ENCODE results near the gene CCDC134.

Gene CCDC134

DNA sequence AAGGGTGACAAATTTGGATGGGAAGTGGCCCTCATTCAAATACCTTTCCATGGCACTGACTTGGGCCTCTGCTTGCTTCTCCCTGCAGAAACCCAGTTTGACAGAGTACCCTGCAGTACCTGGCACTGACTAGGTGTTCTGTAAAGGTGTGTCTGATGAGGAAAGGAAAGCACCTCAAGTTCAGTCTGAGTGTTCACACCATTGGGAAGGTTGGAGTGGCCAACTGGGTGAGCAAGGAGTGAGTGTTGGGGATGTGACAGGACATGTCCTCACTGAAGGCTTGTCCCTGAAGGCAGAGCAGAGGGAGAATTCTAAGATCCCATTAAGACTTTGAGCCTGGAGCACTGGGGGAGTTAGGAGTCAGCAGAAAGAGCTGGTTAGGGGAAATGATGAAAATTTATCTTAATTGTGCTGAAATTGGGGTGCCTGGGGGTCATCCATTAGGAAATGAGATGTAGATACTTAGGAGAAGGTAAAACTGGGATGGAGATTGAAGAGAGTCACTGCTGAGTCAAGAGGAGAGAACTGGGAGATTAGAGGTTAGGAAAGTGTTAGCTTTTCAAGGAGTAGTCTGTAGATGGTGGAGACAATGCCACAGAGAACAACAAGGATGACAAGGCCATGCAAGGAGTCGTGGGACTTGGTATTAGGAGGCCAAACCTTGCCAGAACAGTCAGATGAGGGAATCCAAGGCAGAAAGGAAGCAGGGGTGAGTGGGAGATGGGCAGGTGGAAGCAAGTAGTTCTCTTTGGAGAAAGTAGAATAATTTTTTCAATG is 38.6 kb downstream of the CCDC134 start:
- DNase-seq (ENCODE audit: low spot score) = no peak
- TF ChIP-seq, protein P1, sequence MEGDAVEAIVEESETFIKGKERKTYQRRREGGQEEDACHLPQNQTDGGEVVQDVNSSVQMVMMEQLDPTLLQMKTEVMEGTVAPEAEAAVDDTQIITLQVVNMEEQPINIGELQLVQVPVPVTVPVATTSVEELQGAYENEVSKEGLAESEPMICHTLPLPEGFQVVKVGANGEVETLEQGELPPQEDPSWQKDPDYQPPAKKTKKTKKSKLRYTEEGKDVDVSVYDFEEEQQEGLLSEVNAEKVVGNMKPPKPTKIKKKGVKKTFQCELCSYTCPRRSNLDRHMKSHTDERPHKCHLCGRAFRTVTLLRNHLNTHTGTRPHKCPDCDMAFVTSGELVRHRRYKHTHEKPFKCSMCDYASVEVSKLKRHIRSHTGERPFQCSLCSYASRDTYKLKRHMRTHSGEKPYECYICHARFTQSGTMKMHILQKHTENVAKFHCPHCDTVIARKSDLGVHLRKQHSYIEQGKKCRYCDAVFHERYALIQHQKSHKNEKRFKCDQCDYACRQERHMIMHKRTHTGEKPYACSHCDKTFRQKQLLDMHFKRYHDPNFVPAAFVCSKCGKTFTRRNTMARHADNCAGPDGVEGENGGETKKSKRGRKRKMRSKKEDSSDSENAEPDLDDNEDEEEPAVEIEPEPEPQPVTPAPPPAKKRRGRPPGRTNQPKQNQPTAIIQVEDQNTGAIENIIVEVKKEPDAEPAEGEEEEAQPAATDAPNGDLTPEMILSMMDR (IDR thresholded peaks at IDR 0.05; ENCODE audit: borderline replicate concordance, control extremely low read depth, extremely low read depth, insufficient read depth, missing control alignments) = no peak
- in situ Hi-C loops (cut with MboI; ENCODE audit: low sequenced_read_pairs, unreplicated experiment) = no loop called here

DNA sequence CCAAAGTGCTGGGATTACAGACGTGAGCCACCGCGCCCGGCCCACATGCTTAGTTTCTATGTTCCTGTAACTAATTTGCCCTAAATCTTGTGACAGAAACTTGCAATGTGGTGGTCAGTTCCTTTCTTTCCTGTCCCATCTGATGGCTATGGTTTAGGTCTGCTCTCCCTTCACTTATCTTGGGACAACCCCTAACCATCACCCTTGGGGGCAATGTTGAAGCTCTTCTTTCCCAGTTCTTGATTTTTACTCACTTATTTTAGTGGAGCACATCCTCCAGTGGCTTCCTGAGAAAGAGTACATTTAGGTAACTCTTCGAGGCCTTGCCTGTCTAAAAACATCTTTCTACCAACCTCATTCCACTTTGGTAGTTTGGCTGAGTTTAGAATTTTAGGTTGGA is 39.7 kb downstream of the CCDC134 start:
- in situ Hi-C loops (cut with MboI; ENCODE audit: low sequenced_read_pairs, unreplicated experiment) = no loop called here
- TF ChIP-seq, protein P1 (IDR thresholded peaks at IDR 0.05; ENCODE audit: borderline replicate concordance, control extremely low read depth, extremely low read depth, insufficient read depth, missing control alignments) = no peak
- no peak for DNase-seq (ENCODE audit: low spot score)

DNA sequence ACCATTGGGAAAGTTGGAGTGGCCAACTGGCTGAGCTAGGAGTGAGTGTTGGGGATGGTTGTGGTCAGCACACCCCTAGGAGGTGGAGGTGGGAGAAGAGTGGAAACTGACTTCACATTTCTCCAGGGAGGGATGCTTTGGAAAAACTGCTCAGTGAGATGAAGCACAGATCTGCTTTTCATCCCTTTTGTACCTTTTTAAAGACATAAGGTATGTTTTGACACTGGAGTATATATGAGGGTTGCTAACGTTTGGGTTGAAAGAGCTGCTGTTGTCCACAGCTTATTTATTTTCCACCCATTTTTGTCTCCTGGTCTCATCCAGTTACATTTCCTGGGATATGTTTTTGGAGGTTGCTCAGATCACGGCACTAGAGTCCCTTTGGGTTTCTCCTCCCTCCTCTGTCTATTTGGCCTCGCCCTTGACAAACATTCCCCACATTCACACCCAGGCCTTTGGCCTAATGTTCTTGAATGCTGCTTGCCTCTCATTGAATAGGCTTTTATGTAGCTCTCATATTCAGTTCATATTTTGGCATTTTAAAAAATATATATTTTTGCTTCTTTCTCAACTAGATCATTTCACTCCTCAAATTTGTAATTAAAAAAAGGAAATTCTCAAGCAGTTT is 40.7 kb downstream of the CCDC134 start:
- in situ Hi-C loops (cut with MboI; ENCODE audit: low sequenced_read_pairs, unreplicated experiment) = no loop called here
- no peak for DNase-seq (ENCODE audit: low spot score)

DNA sequence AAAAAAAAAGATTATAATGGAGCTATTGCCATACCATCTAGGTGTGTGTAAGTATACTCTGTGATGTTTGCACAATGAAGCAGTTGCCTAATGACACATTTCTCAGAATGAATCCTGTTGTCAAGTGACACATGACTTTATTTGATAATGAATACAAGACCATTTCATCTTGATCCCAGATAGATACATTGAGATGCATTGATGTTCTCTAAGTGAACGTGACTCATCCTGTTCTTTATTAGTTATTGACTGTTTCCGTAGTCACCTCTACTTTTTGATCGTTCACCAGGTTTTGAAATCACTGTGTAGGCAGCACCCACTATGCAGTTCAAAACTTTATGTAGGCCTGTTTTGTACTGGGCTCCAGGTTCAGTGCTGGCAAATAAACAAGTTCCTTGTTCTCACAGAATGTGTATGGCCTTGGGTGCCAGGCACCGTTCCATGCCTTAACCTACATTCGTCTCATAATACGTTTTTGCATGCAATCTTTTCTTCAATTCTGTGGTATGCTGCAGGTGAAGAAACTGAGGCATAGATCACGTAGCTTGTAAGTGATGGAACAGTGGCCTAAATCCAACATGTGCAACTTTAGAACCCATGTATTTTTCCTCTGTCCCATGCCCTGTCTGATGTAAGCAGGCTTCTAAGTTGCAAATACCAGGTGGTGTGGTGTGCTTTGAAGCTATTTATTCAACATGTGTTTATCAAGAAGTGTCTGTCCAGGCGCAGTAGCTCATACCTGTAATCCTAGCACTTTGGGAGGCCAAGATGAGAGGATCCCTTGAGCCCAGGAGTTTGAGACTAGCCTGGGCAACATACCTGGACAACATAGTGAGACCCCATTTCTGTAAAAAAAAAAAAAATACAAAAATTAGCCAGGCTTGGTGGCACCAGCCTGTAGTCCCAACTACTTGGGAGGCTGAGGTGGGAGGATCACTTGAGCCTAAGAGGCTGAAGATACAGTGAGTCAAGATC is 42.8 kb downstream of the CCDC134 start:
- TF ChIP-seq, protein P1 (IDR thresholded peaks at IDR 0.05; ENCODE audit: borderline replicate concordance, control extremely low read depth, extremely low read depth, insufficient read depth, missing control alignments) = no peak
- in situ Hi-C loops (cut with MboI; ENCODE audit: low sequenced_read_pairs, unreplicated experiment) = no loop called here
- no peak for DNase-seq (ENCODE audit: low spot score)

More for the DNA sequence above, 40.7 kb downstream of the CCDC134 start:
- TF ChIP-seq, protein P1 (IDR thresholded peaks at IDR 0.05; ENCODE audit: borderline replicate concordance, control extremely low read depth, extremely low read depth, insufficient read depth, missing control alignments) = no peak

DNA sequence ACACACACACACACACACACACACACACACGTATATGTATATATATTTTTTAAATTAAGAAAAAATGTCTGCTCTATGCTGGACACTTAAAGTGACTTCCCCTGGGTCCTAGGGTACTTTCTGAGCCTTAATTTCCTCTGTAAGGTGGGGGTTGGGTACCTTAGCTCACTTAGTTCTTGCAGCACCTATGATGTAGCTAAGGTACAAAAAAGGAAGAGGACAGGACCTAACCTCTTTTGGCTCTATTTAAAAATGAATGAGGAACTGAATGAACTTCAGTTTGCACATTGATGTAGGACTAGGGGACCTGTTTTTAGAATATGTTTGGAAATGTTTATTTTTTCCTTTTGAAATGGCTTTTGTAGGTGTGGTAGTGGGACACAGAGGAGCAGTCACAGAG is 43.6 kb downstream of the CCDC134 start:
- TF ChIP-seq, protein P1 (IDR thresholded peaks at IDR 0.05; ENCODE audit: borderline replicate concordance, control extremely low read depth, extremely low read depth, insufficient read depth, missing control alignments) = no peak
- in situ Hi-C loops (cut with MboI; ENCODE audit: low sequenced_read_pairs, unreplicated experiment) = no loop called here
- no peak for DNase-seq (ENCODE audit: low spot score)

DNA sequence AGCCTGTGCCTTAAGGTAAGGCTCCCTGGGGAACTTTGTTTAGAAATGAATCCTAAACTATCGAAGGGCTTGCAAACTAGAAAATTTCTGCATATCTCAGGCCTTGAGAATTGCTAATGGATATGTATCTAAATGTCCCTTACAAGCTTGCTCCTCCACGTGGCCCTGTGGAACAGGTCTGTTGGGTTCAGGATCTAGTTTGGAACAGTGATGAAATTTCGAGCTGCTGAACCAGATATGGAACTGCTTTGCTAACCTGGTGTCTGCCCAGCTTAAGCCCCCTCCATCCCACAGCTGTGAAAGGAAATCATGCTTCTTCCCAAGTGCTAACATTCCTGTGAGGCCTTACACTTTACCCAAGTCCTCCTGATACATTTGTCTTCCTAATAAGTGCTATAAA is 44.0 kb downstream of the CCDC134 start:
- in situ Hi-C loops (cut with MboI; ENCODE audit: low sequenced_read_pairs, unreplicated experiment) = no loop called here
- no peak for DNase-seq (ENCODE audit: low spot score)
- TF ChIP-seq, protein P1 (IDR thresholded peaks at IDR 0.05; ENCODE audit: borderline replicate concordance, control extremely low read depth, extremely low read depth, insufficient read depth, missing control alignments) = no peak

Data from GM13976 (cell line).